CD4-positive, alpha-beta T cell treated with Interleukin-1 beta for 1 hour (primary cell): ENCODE data around the gene MACROD1.
A peak's percentile ranks its signal among the peaks of the same experiment; 100 is the strongest.

Experiments used
- DNase-seq, 2 donors: peaks; one replicate each; pipeline ENCODE4 v3.0.0-alpha.2; 2020 to 2022

MACROD1 gene

GRCh38 chr11:64110465-64111375, 55.2 kb downstream of the MACROD1 start:
- no peak for DNase-seq

GRCh38 chr11:64109332-64109731, 56.6 kb downstream of the MACROD1 start:
- DNase-seq, result no peak

GRCh38 chr11:64107303-64107702, 58.6 kb downstream of the MACROD1 start:
- DNase-seq, result no peak

DNA sequence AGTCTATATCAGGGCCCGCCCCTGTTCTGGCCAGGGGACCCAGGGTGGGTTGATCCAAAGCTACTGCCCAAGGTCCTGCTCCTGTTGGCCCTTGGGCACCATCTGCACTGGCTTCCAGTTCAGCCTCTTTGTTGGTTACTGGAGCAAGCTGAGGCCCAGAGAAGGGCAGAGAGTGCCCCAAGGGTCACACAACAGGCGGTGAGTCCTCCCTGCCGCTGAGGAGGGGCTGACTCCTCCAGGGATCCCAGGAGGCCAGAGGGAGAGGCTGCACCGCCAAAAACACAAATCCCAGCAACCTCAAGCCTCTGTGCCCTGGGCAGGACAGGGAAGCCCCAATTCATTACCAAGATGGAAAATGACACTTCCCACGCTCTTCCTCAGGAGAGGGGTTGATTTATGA, 61.3 kb downstream of the MACROD1 start:
- no peak for DNase-seq

DNA sequence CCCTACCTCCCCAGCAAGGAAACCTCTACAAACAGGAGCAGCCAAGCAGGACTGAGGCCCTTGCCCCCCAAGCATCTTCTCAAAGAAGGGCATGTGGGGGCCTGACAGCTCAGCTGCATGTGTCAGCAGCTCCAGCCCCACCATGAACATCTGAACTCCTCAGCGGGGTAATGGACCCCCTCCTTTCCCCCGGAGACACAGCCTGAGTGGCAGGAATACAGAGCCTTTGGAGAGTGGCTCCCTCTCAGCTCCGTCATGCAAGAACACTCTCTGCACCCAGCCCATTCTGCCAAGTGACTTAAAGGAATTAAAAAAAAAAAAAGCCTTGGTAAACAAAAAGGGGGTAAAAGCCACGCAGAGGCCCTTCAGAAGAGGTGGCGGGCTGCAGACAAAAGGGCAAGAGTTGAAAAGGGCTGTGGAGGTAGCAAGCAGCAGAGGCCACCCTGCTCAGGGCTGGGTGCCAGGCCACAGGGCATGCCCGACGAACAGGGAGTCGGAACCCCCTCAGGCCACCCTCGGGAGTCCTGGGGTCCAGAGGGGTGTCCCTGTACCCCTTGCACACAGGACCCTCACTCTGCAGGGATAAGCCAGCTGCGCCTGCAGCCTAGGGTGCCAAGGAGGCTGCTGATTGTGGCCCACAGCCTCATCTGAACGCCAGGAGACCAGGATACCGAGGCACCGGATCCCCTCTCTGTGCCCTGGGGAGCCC, 62.5 kb downstream of the MACROD1 start:
- no peak for DNase-seq

GRCh38 chr11:64102005-64102738, 63.7 kb downstream of the MACROD1 start:
- no peak for DNase-seq

GRCh38 chr11:64101461-64101860, 64.5 kb downstream of the MACROD1 start:
- no peak for DNase-seq

DNA sequence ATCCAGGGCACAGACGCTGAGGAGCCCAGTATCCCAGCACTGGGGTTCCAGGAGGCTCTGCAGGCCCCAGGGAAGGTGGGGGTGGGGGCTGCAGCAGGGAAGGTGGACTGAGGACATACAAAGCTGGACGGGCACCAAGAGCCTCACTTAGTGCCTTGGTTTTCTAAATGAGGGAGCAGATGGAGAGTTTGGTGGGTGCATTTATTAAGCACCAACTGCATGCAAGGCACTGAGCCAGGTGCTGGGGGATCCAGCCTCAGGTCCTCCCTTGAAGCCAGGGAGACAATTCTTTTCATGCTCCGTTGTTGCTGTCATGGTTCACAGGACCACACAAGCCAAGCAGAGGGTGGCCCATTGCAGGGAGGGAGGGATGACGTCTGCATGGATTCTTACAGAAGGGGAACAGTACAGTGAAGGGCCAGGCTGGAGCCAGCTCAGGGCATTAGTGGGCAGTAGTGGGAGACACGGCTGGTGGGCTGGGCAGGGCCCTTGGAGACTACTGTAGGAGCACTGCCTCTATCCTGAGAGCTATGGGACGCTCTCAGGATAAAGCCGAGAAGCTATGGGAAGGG, 65.0 kb downstream of the MACROD1 start:
- DNase-seq, result no peak

- DNase-seq, result no peak
These were observed 65.6 kb downstream of the MACROD1 start for GRCh38 chr11:64100360-64100759.

GRCh38 chr11:64099436-64099835, 66.5 kb downstream of the MACROD1 start:
- DNase-seq, result no peak

GRCh38 chr11:64098318-64098831, 67.5 kb downstream of the MACROD1 start:
- no peak for DNase-seq

DNA sequence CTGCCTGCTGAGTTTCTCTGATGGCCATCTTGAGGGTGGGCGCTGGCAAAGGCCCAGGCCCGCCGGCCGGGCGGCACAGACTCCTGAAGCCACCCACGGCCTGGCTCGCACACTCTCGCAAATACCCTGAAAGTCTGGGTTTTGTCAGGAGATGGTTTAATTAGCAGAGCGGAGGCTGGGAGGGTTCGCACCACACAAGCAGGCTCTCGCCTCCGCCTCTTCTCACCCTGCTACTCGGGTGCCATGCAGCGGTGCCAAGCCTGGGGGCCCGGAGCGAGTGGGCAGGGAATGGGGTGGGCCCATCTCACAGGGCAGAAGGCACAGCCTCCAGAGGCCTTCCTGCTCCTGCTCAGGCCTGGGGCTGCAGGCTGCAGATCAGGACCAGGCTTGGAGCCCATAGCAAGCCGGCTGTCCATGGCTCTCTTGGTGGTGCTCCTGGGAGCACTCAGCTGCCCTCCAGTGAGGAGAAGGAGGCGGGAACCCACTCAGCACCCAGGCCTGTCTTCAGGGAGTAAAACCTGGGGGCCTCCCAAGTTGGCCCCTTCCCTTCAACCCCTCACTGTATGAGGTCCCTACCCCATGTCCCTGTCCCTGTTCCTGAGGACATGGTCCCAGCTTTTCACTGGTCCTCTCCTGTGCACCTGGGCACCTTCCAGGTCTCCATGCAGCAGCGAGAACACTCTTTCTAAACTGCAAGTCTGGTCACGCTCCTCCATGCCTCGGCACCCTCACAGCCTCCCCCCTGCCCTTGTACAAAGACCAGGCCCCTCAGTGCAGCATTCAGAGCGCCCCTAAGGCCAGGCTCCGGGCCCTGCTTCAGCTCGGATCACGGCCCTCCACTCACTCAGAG, 68.2 kb downstream of the MACROD1 start:
- DNase-seq, result no peak

GRCh38 chr11:64096835-64097234, 69.1 kb downstream of the MACROD1 start:
- DNase-seq, result no peak

DNA sequence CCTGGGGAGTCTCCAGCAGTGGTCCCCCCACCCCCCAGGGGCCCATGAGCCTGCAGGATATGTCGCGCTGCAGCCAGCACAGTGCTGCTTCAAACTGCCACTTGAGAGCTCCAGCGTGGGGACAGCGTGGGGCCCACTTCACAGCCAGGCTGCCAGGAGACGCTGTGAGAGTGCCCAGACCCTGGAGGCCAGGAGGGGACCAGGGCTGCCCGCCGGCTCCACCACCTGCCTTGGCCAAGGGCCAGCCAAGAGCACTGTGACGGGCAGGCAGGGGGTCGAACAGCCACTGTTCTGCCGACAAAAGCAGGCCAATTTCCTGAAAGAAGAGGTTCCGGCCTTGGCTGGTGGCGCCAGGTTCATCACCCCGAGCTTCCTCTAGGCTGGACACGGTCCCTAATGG, 70.0 kb downstream of the MACROD1 start:
- DNase-seq, result no peak

GRCh38 chr11:64095273-64095817, 70.6 kb downstream of the MACROD1 start:
- no peak for DNase-seq

- DNase-seq, result peak in 1 of 2 donors; percentile 40
These were observed 71.3 kb downstream of the MACROD1 start for GRCh38 chr11:64094463-64095260.

DNA sequence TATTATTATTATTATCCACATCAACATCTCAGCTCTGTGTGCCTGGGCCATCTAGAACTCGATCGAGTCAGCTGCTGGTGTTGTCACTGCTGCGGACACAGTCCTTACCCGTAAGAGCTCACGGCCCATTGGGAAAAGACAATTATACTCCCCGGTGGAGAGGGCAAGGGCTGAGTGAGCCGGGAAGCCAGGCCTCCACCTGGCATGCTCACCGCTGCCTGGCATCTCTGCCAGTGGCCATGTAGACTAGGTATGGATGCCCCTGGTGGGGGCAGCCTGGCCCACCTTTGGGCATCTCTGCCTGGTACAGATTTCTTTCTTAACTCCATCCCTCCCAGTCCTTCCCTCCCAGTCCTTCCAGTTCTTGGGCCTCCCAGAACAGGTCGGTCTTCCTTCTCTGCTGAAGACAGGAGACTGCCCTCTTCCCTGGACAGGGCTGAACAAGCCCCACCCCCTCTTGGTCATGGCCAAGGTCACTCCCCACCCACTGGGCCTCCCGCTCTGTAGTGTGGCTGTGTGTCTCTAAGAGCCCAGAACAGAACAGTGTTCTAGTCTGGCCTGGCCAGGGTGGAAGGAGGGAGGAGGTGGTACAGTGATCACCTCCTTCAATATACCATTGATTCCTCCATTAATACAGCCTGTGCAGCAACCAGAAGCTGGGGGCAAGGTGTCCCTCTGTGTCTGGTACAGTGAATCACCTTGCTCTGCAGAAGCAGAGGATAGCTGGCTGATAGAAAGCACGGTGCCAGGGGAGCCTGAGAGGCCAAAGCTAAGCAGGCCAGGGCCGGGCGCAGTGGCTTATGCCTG, 72.5 kb downstream of the MACROD1 start:
- no peak for DNase-seq

GRCh38 chr11:64092761-64093136, 73.2 kb downstream of the MACROD1 start:
- DNase-seq, result no peak

GRCh38 chr11:64092111-64092760, 73.7 kb downstream of the MACROD1 start:
- DNase-seq, result no peak
